A549 (cell line): Measurements from ENCODE around the gene HIVEP3. TPM values are rescaled to one million over a fixed set of nuclear protein-coding genes. Genes with fewer than 3 reads are reported as not detected.

Experiments used
- ATAC-seq, 2 experiments: fragments of 200-7000 bp in 1 of 2; fragments of >200 bp in 1 of 2; cut with Nextera tagmentation in 1 of 2; cut with Tn5 transposase in 1 of 2; 3 replicates each; pipeline versions ENCODE4 v1.8.0 to v1.9.1; 2018 to 2020; ENCODE audit warnings: mild to moderate bottlenecking in 1 of 2, moderate library complexity in 1 of 2
- CTCF ChIA-PET: fragments of 300-600 bp; sonication (Branson Sonifier 250); formaldehyde crosslinking; extraction: SDS; loops from one replicate; lab custom pipeline; 2021; ENCODE audit warnings: antibody characterized with exemption, inconsistent platforms; lab: Yijun Ruan, JAX
- POLR2A ChIA-PET: fragments of 350-600 bp; formaldehyde crosslinking; extraction: SDS; loops from one replicate; lab custom pipeline; 2021; ENCODE audit warnings: antibody characterized with exemption, inconsistent platforms; lab: Yijun Ruan, JAX
- DNase-seq, 2 experiments: peaks; one replicate each; pipeline versions ENCODE4 v3.0.0 to v3.0.0-alpha.2; 2011 to 2016; ENCODE audit warnings: low read depth in 1 of 2, low spot score in 1 of 2
- FAIRE-seq: peaks from 2 replicates; lab custom pipeline; 2011; peaks lifted over from hg19 to GRCh38; lab: Jason Lieb, UNC
- H3K27ac ChIP-seq, 2 experiments: fragments of >200 bp; sonication (Bioruptor Twin); formaldehyde crosslinking; 3 replicates each; pipeline ENCODE4 v1.5.1; 2016 to 2017
- H3K4me1 ChIP-seq: fragments of >200 bp; sonication (Bioruptor Twin); formaldehyde crosslinking; 3 replicates; pipeline ENCODE4 v1.6.1; 2016
- H3K4me2 ChIP-seq: fragments of >200 bp; sonication (Bioruptor Twin); formaldehyde crosslinking; 3 replicates; pipeline ENCODE4 v1.6.1; 2016
- H3K4me3 ChIP-seq: fragments of >200 bp; sonication (Bioruptor Twin); formaldehyde crosslinking; 3 replicates; pipeline ENCODE4 v1.5.1; 2016
- H3K9me3 ChIP-seq: fragments of >200 bp; sonication (Bioruptor Twin); formaldehyde crosslinking; 3 replicates; pipeline ENCODE4 v1.6.1; 2016
- ATOH8 ChIP-seq: fragments of 250-450 bp; sonication (Bioruptor Pico); IDR thresholded peaks from 2 replicates; pipeline ENCODE4 v1.5.0; 2020; ENCODE audit warnings: low read depth, mild to moderate bottlenecking, moderate library complexity
- BHLHE40 ChIP-seq: IDR thresholded peaks from 2 replicates; pipeline ENCODE4 v1.6.1; 2012; ENCODE audit warnings: low read depth, low read length, inconsistent platforms
- CHD2 ChIP-seq: fragments of 150-350 bp; IDR thresholded peaks from 2 replicates; pipeline ENCODE4 v1.6.1; 2014; ENCODE audit warnings: low read length; ENCODE audit not compliant: partially characterized antibody
- CTCF ChIP-seq: fragments of >200 bp; sonication (Bioruptor Twin); formaldehyde crosslinking; IDR thresholded peaks from 3 replicates; pipeline ENCODE4 v1.5.1; 2016
- EHMT2 ChIP-seq: fragments of 200-600 bp; sonication (generic); IDR thresholded peaks from 2 replicates; pipeline ENCODE4 v1.6.1; 2016; ENCODE audit warnings: antibody characterized with exemption, low read depth, mild to moderate bottlenecking, moderate library complexity
- FOSB ChIP-seq: fragments of 250-450 bp; sonication (Bioruptor Pico); IDR thresholded peaks from 2 replicates; pipeline ENCODE4 v1.5.0; 2020; ENCODE audit warnings: mild to moderate bottlenecking, moderate library complexity
- GATA3 ChIP-seq: IDR thresholded peaks from 2 replicates; pipeline ENCODE4 v1.6.1; 2012; ENCODE audit warnings: borderline replicate concordance
- HDAC2 ChIP-seq: fragments of 200-600 bp; sonication (generic); IDR thresholded peaks from 2 replicates; pipeline ENCODE4 v1.6.1; 2016
- HMGXB4 ChIP-seq: fragments of 250-450 bp; sonication (Bioruptor Pico); IDR thresholded peaks from 2 replicates; pipeline ENCODE4 v1.5.0; 2021; ENCODE audit warnings: mild to moderate bottlenecking, moderate library complexity, borderline replicate concordance
- HOXB13 ChIP-seq: fragments of 250-450 bp; sonication (Bioruptor Pico); IDR thresholded peaks from 2 replicates; pipeline ENCODE4 v1.5.0; 2020; ENCODE audit warnings: low read depth, mild to moderate bottlenecking, moderate library complexity
- JUN ChIP-seq, 2 experiments: fragments of >200 bp; sonication (Bioruptor Twin); formaldehyde crosslinking; IDR thresholded peaks; 2 replicates in 1 of 2; 3 replicates in 1 of 2; pipeline ENCODE4 v1.6.1; 2016 to 2017
- MAX ChIP-seq: IDR thresholded peaks from 2 replicates; pipeline ENCODE4 v1.6.1; 2012
- MYC ChIP-seq: IDR thresholded peaks from 2 replicates; pipeline ENCODE4 v1.6.1; 2012; ENCODE audit warnings: mild to moderate bottlenecking, inconsistent platforms, low read length, improper control_type of control experiment, borderline replicate concordance
- PHF8 ChIP-seq: fragments of 200-600 bp; sonication (generic); IDR thresholded peaks from 2 replicates; pipeline ENCODE4 v1.6.1; 2016; ENCODE audit warnings: low read depth, mild to moderate bottlenecking, antibody characterized with exemption, moderate library complexity, borderline replicate concordance
- POLR2A ChIP-seq: IDR thresholded peaks from 2 replicates; pipeline ENCODE4 v1.6.1; 2012; ENCODE audit warnings: mild to moderate bottlenecking, low read length
- RAD21 ChIP-seq, 2 experiments: fragments of >200 bp in 1 of 2; sonication (Bioruptor Twin) in 1 of 2; formaldehyde crosslinking in 1 of 2; IDR thresholded peaks in 1 of 2; conservative IDR thresholded peaks in 1 of 2; 2 replicates in 1 of 2; 3 replicates in 1 of 2; pipeline ENCODE4 v1.6.1; 2012 to 2018; ENCODE audit warnings: inconsistent platforms in 1 of 2
- RARB ChIP-seq: fragments of 250-450 bp; sonication (Bioruptor Pico); IDR thresholded peaks from 2 replicates; pipeline ENCODE4 v1.8.0; 2021; ENCODE audit warnings: mild to moderate bottlenecking, moderate library complexity
- RCOR1 ChIP-seq: fragments of 150-350 bp; IDR thresholded peaks from 2 replicates; pipeline ENCODE4 v1.6.1; 2014; ENCODE audit warnings: antibody characterized with exemption, low read length, low read depth
- REST ChIP-seq: fragments of 200-600 bp; sonication (generic); IDR thresholded peaks from 2 replicates; pipeline ENCODE4 v1.6.1; 2016; ENCODE audit warnings: antibody characterized with exemption, mild to moderate bottlenecking, moderate library complexity
- SREBF2 ChIP-seq: fragments of 450-650 bp; IDR thresholded peaks from 2 replicates; pipeline ENCODE4 v1.6.1; 2014; ENCODE audit warnings: mild to moderate bottlenecking, moderate library complexity
- TFCP2L1 ChIP-seq: fragments of 250-450 bp; sonication (Bioruptor Pico); IDR thresholded peaks from 2 replicates; pipeline ENCODE4 v1.5.0; 2021; ENCODE audit warnings: mild to moderate bottlenecking
- TP53 ChIP-seq: fragments of 250-450 bp; sonication (Bioruptor Pico); IDR thresholded peaks from 2 replicates; pipeline ENCODE4 v1.5.0; 2021; ENCODE audit warnings: mild to moderate bottlenecking, moderate library complexity
- ZC3H11A ChIP-seq: fragments of 450-650 bp; IDR thresholded peaks from 2 replicates; pipeline ENCODE4 v1.6.1; 2014; ENCODE audit warnings: antibody characterized with exemption, mild to moderate bottlenecking
- ZNF302 ChIP-seq: fragments of 250-450 bp; sonication (Bioruptor Pico); IDR thresholded peaks from 2 replicates; pipeline ENCODE4 v1.9.0; 2021; ENCODE audit warnings: inconsistent platforms, mild to moderate bottlenecking, moderate library complexity
- WGBS: methylation state at CpG from one replicate; pipeline ENCODE4 v1.1.6; 2017; ENCODE audit errors: missing lambda C conversion rate; 5-methylcytosine and 5-hydroxymethylcytosine counted together
- polyA plus RNA-seq, 4 experiments: library from polyadenylated mRNA; depleted of rRNA in 3 of 4; stranded (reverse); fragments of >200 nt; fragmentation: RNase III in 1 of 4; extraction: RNeasy Plus Mini Kit Qiagen cat#74134 plus additional on column Dnase treatment in 1 of 4; gene quantifications; 2 replicates in 3 of 4; 3 replicates in 1 of 4; pipeline ENCODE4 v1.2.3, GENCODE V29; 2011 to 2017

The HIVEP3 gene
- polyA plus RNA-seq, 2 of the 4 experiments (the other 2 are of a cell fraction), result 1.5 to 2.0 TPM

GRCh38 chr1:41942278-41942677, 23.6 kb upstream of the HIVEP3 start:
- no peak for TF ChIP-seq RAD21 (conservative IDR thresholded peaks at IDR 0.05 in 1 of 2, IDR thresholded peaks at IDR 0.05 in 1 of 2)
- TF ChIP-seq EHMT2, result no peak
- TF ChIP-seq RARB, result no peak
- TF ChIP-seq BHLHE40, result no peak
- TF ChIP-seq CHD2, result no peak
- no peak for TF ChIP-seq RCOR1
- no peak for TF ChIP-seq JUN (IDR thresholded peaks at IDR 0.05)
- DNase-seq (no peak), ATAC-seq (no peak), FAIRE-seq (no peak)
- Histone ChIP-seq H3K27ac (no peak overlapping the region), H3K9me3 (peaks cover 3% of the 10 kb centered on the region; the same call in 1 of the 3 replicates), H3K4me2 (no peak overlapping the region), H3K4me1 (no peaks in the 10 kb centered on the region), H3K4me3 (no peak overlapping the region)
- POLR2A ChIA-PET, result no interaction called here
- CTCF ChIA-PET, result no interaction called here

GRCh38 chr1:41941381-41941780, 22.7 kb upstream of the HIVEP3 start:
- POLR2A ChIA-PET, result no interaction called here
- FAIRE-seq (no peak), ATAC-seq (no peak), DNase-seq (no peak)
- Histone ChIP-seq H3K4me1 (no peaks in the 10 kb centered on the region), H3K9me3 (peaks cover 3% of the 10 kb centered on the region; the same call in 1 of the 3 replicates), H3K4me3 (no peak overlapping the region), H3K4me2 (no peak overlapping the region), H3K27ac (no peak overlapping the region)
- WGBS, result 12% methylated on average over 1 of the region's 1 CpG
- CTCF ChIA-PET, result no interaction called here
- no peak for TF ChIP-seq PHF8
- no peak for TF ChIP-seq TP53 (CRISPR knock-in tag)
- no peak for TF ChIP-seq ZNF302 (CRISPR knock-in tag)
- no peak for TF ChIP-seq MYC
- TF ChIP-seq GATA3, result no peak
- TF ChIP-seq CTCF, result no peak
- TF ChIP-seq HOXB13 (CRISPR knock-in tag), result no peak
- TF ChIP-seq MAX, result no peak
- TF ChIP-seq ATOH8 (CRISPR knock-in tag), result no peak
- TF ChIP-seq HDAC2, result no peak
- no peak for TF ChIP-seq SREBF2
- no peak for TF ChIP-seq FOSB (CRISPR knock-in tag)
- TF ChIP-seq TFCP2L1, result no peak
- TF ChIP-seq HMGXB4 (CRISPR knock-in tag), result no peak
- TF ChIP-seq, all 56 proteins: peak for 0

GRCh38 chr1:41939194-41939593, 20.5 kb upstream of the HIVEP3 start:
- DNase-seq, result no peak
- 78% methylated on average over 5 of the region's 5 CpGs for WGBS
- ChIA-PET CTCF (no interaction called here), POLR2A (no interaction called here)
- no peak for ATAC-seq
- Histone ChIP-seq H3K4me3 (no peak overlapping the region), H3K27ac (no peak overlapping the region), H3K4me1 (peaks cover 5% of the 10 kb centered on the region; the same call in 1 of the 3 replicates), H3K9me3 (peaks cover 3% of the 10 kb centered on the region; the same call in 1 of the 3 replicates), H3K4me2 (no peak overlapping the region)
- peak; percentile 84 for TF ChIP-seq REST
- no peak for TF ChIP-seq ZC3H11A
- TF ChIP-seq POLR2A, result no peak
- no peak for FAIRE-seq
